ENCODE measurements around the gene EFEMP2. TPM values are rescaled to one million over a fixed set of nuclear protein-coding genes. Genes with fewer than 3 reads are reported as not detected.
A peak's percentile ranks its signal among the peaks of the same experiment; 100 is the strongest.
"Not testable (repeated sequence)": the region's sequence is repeated elsewhere in the genome, so short reads cannot be mapped to it uniquely, and the experiment has no call there.

Gene EFEMP2
- total RNA-seq, 1 donor from 2014 or later: 39.7 TPM

- DNase-seq: no peak
Observed at GRCh38 chr11:65854852-65855837, 17.5 kb downstream of the EFEMP2 start.

- DNase-seq: no peak
Observed at GRCh38 chr11:65854161-65854592, 18.4 kb downstream of the EFEMP2 start.

GRCh38 chr11:65853246-65853979 is 19.2 kb downstream of the EFEMP2 start:
- DNase-seq: peak; percentile 0

- DNase-seq: peak; percentile 2
Observed at GRCh38 chr11:65852508-65853245, 19.9 kb downstream of the EFEMP2 start.

GRCh38 chr11:65851811-65852507 is 20.6 kb downstream of the EFEMP2 start:
- peak; percentile 1 for DNase-seq

DNA sequence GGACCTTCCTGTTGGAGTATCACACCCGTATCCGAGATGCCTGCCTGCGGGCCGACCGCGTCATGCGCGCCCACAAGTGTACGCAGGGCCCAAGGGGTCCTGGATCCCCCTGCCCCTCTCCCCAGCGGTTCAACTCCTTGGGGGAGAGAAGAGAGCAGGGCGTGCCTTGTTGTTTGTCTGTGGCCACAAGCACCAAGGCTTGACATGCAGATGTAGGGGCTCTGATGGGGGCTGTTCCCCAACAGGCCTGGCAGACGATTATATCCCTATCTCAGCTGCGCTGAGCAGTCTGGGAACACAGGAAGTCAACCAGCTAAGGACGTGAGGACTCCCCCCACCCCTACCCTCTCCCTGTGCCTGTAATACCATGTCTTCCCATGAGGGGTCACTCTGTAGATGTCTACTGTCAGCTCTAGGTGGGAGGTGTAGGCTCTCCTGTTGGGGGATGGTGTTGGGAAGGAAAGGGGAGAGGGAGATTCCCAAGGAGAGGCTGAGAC is 21.5 kb downstream of the EFEMP2 start:
- DNase-seq: peak; percentile 4

GRCh38 chr11:65850217-65851082 is 22.1 kb downstream of the EFEMP2 start:
- DNase-seq: no peak

DNA sequence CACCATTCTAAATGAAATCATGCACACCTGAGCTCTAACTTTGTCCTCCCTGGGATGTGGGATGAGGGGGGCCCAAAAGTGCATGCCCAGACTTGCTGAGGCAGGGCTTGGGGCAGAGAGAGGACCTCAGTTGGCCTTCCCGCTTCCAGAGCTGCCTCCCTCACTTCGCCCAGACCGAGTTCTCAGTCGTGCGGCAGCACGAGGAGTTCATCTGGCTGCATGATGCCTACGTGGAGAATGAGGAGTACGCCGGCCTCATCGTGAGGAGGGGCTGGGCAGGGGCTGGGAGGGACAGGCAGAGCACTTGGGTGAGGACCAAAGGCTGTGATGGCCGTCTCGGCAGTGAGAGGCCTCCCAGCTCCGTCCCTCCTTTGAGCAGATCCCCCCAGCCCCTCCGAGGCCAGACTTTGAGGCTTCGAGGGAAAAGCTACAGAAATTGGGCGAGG is 22.8 kb downstream of the EFEMP2 start:
- DNase-seq: no peak

GRCh38 chr11:65849366-65849765 is 23.2 kb downstream of the EFEMP2 start:
- DNase-seq: no peak

- DNase-seq: not testable (repeated sequence)
Observed at GRCh38 chr11:65848693-65849092, 23.9 kb downstream of the EFEMP2 start.

GRCh38 chr11:65847746-65848145 is 24.9 kb downstream of the EFEMP2 start:
- no peak for DNase-seq

DNA sequence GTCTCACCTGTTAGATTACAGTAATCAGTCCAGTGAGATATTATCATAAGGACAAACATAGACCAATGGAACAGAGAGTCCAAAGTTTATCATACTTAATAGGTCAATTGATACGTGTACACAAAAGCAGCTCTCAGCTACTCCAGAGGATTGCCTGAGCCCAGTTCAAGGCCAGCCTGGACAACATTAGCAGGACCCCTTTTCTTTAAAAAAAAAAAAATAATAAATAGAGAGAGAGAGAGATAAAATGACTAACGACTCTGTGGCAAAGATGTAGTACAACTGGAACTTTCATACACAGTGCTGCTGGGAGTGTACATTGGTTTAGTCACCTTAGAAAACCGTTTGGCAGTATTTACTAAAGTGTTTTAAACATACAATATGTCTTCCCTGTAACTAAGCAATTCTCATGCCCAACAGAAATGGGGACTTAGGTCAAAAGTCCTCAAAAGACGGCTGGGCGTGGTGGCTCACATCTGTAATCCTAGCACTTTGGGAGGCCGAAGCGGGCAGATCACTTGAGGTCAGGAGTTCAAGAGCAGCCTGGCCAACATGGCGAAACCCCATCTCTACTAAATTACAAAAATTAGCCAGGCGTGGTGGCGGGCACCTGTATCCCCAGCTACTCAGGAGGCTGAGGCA is 28.2 kb downstream of the EFEMP2 start:
- no peak for DNase-seq

GRCh38 chr11:65843811-65844210 is 28.8 kb downstream of the EFEMP2 start:
- DNase-seq: no peak

DNA sequence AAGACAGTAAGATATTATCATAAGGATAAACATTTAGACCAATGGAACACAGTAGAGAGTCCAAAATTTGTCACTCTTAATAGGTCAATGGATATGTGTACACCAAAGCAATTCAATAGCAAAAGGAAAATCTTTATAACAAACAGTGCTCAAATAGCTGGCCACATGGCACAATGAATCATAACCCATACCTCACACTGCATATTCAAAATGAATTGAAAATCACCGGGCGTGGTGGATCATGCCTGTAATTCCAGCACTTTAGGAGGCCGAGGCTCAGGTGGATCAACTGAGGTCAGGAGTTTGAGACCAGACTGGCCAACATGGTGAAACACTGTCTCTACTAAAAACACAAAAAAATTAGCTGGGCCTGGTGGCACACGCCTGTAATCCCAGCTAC is 30.5 kb downstream of the EFEMP2 start:
- DNase-seq: no peak

- DNase-seq: no peak
Observed at GRCh38 chr11:65834202-65834601, 38.4 kb downstream of the EFEMP2 start.

DNA sequence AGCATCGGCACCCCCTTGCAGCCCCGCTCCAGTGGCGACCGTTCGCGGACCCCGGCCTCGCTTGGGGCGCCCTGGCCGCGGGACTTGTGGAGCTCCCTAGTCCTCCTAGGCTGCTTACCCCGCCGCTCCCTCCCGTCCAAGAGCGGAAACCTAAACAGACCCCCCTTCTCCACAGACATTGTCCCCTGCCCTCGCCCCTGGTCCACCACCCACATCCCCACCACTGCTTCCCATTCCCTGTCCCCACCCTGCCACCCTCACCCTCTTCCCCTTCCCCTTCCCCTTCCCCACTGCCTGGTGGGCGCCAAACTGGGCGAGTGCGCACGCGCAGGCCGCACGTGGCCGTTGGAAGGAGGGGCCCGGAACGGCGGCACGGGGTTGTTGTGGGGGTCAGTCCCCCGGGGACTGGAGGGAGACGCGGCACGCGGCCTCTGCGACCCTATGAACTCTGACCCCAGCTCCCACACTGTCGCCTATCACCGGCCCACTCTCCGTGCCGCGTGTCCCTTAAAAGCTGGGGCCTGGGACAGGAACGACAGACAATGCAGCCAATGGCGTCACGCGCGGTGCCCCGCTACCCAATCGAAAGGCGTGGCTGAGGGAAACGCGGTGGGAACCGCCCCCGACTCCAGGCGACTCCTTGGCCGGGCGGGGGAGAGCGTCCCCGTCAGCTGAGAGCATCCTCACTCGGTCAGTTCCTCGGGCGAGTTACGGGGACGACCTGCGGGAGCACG is 39.1 kb downstream of the EFEMP2 start, which contains the start of gene SNX32:
TSS of gene SNX32 (plus strand) at position 667 of the 734 bp plus-strand sequence. CDS start 103 bp downstream, outside the sequence.
- peak; percentile 97 for DNase-seq

DNA sequence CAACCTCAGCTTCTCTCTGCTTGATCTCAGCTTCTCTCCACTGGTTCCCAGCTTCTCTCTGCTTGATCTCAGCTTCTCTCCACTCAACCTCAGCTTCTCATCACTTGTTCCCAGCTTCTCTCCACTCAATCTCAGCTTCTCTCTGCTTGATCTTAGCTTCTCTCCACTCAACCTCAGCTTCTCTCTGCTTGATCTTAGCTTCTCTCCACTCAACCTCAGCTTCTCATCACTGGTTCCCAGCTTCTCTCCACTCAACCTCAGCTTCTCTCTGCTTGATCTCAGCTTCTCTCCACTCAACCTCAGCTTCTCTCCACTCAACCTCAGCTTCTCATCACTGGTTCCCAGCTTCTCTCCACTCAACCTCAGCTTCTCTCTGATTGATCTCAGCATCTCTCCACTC is 40.4 kb downstream of the EFEMP2 start:
- DNase-seq: not testable (repeated sequence)

DNA sequence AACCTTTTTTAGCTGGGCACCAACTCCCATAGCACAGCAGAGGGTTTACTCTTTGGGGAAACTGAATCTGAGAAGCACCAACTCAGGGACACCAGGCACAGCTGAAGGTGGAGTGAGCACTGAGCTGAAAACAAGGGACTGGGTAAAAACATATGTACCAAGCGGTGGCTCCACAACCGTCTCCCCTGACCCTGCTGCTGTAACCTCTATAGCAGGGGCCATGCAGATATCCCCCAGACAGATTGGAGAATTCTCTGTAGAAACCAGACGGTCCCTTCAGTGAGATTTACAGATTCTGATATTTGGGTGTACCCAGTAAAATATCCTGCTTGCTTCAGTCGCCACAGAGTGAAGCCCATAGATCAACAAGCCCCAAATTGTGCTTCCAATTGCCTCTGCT is 43.1 kb downstream of the EFEMP2 start:
- no peak for DNase-seq

All from tongue (tissue), 2 donors.